ENCODE data around the gene TMEM207. TPM values are rescaled to one million over a fixed set of nuclear protein-coding genes. Genes with fewer than 3 reads are reported as not detected.
A peak's percentile ranks its signal among the peaks of the same experiment; 100 is the strongest.
"Not testable (repeated sequence)": the region's sequence is repeated elsewhere in the genome, so short reads cannot be mapped to it uniquely, and the experiment has no call there.

TMEM207 gene
- 10 to 100 TPM; 17.8 to 24.0 (median 20.3) TPM for polyA plus RNA-seq (ENCODE audit: insufficient read length in 3 of 3)
- long read RNA-seq, donor 1, transcript TMEM207-201 (5 exons, 1,448 nt), result major isoform, 5 of 5 reads
- long read RNA-seq, donor 1, partial matches to known transcripts, result 0 of 5 reads
- long read RNA-seq, donor 1, other reads (novel, unspliced or antisense), result 0 of 5 reads
- long read RNA-seq, donor 2, transcript TMEM207-201 (5 exons, 1,448 nt), result major isoform, 10 of 10 reads
- long read RNA-seq, donor 2, partial matches to known transcripts, result 0 of 10 reads
- long read RNA-seq, donor 2, other reads (novel, unspliced or antisense), result 0 of 10 reads
- long read RNA-seq, donor 3, partial matches to known transcripts, result 0 of 4 reads
- long read RNA-seq, donor 3, other reads (novel, unspliced or antisense), result 0 of 4 reads
- long read RNA-seq, donor 4, transcript TMEM207-201 (5 exons, 1,448 nt), result major isoform, 5 of 5 reads
- long read RNA-seq, donor 4, partial matches to known transcripts, result 0 of 5 reads
- long read RNA-seq, donor 4, other reads (novel, unspliced or antisense), result 0 of 5 reads
- long read RNA-seq, donor 5, partial matches to known transcripts, result 0 of 1 reads
- long read RNA-seq, donor 5, other reads (novel, unspliced or antisense), result 0 of 1 reads
- long read RNA-seq, donor 6, transcript TMEM207-201 (5 exons, 1,448 nt), result major isoform, 5 of 5 reads
- long read RNA-seq, donor 6, partial matches to known transcripts, result 0 of 5 reads
- long read RNA-seq, donor 6, other reads (novel, unspliced or antisense), result 0 of 5 reads
- long read RNA-seq, donor 7, transcript TMEM207-201 (5 exons, 1,448 nt), result major isoform, 6 of 6 reads
- long read RNA-seq, donor 7, partial matches to known transcripts, result 0 of 6 reads
- long read RNA-seq, donor 7, other reads (novel, unspliced or antisense), result 0 of 6 reads
- long read RNA-seq, donor 8, result 0 reads
- long read RNA-seq, donor 9, transcript TMEM207-201 (5 exons, 1,448 nt), result major isoform, 6 of 6 reads
- long read RNA-seq, donor 9, partial matches to known transcripts, result 0 of 6 reads
- long read RNA-seq, donor 9, other reads (novel, unspliced or antisense), result 0 of 6 reads
- long read RNA-seq, donor 10, transcript TMEM207-201 (5 exons, 1,448 nt), result major isoform, 11 of 11 reads
- long read RNA-seq, donor 10, partial matches to known transcripts, result 0 of 11 reads
- long read RNA-seq, donor 10, other reads (novel, unspliced or antisense), result 0 of 11 reads
- long read RNA-seq, donor 11, result 0 reads
- long read RNA-seq, donor 12, transcript TMEM207-201 (5 exons, 1,448 nt), result major isoform, 7 of 7 reads
- long read RNA-seq, donor 12, partial matches to known transcripts, result 0 of 7 reads
- long read RNA-seq, donor 12, other reads (novel, unspliced or antisense), result 0 of 7 reads
- long read RNA-seq, donor 13, partial matches to known transcripts, result 0 of 3 reads
- long read RNA-seq, donor 13, other reads (novel, unspliced or antisense), result 0 of 3 reads
- long read RNA-seq, donor 14, result 0 reads
- long read RNA-seq, donor 15, transcript TMEM207-201 (5 exons, 1,448 nt), result major isoform, 7 of 7 reads
- long read RNA-seq, donor 15, partial matches to known transcripts, result 0 of 7 reads
- long read RNA-seq, donor 15, other reads (novel, unspliced or antisense), result 0 of 7 reads
- long read RNA-seq, donor 16, partial matches to known transcripts, result 0 of 4 reads
- long read RNA-seq, donor 16, other reads (novel, unspliced or antisense), result 0 of 4 reads

GRCh38 chr3:190449801-190450200 lies at the start of gene TMEM207:
Gene TMEM207 (minus strand): TSS chr3:190449901. CDS start chr3:190449809, 92 bp downstream.
- DNase-seq, result no peak

- DNase-seq, result no peak
Observed at GRCh38 chr3:190499122-190499521, 49.4 kb upstream of the TMEM207 start.

GRCh38 chr3:190498293-190498692 lies 48.6 kb upstream of the TMEM207 start:
- DNase-seq, result no peak

- no peak for DNase-seq
Observed at GRCh38 chr3:190497811-190498210, 48.1 kb upstream of the TMEM207 start.

- no peak for DNase-seq
Observed at GRCh38 chr3:190496859-190497258, 47.2 kb upstream of the TMEM207 start.

- no peak for DNase-seq
Observed at GRCh38 chr3:190495796-190496195, 46.1 kb upstream of the TMEM207 start.

- no peak for DNase-seq
Observed at GRCh38 chr3:190495354-190495753, 45.7 kb upstream of the TMEM207 start.

GRCh38 chr3:190494907-190495306 lies 45.2 kb upstream of the TMEM207 start:
- no peak for DNase-seq

- DNase-seq, result no peak
Observed at GRCh38 chr3:190492966-190493365, 43.3 kb upstream of the TMEM207 start.

GRCh38 chr3:190492129-190492528 lies 42.4 kb upstream of the TMEM207 start:
- no peak for DNase-seq

GRCh38 chr3:190491533-190492054 lies 41.9 kb upstream of the TMEM207 start:
- no peak for DNase-seq

GRCh38 chr3:190486908-190487607 lies 37.4 kb upstream of the TMEM207 start:
- no peak for DNase-seq

- no peak for DNase-seq
Observed at GRCh38 chr3:190486533-190486864, 36.8 kb upstream of the TMEM207 start.

GRCh38 chr3:190485830-190486532 lies 36.3 kb upstream of the TMEM207 start:
- DNase-seq, result peak; percentile 38

- DNase-seq, result no peak
Observed at GRCh38 chr3:190481779-190482178, 32.1 kb upstream of the TMEM207 start.

GRCh38 chr3:190473261-190473660 lies 23.6 kb upstream of the TMEM207 start:
- DNase-seq, result not testable (repeated sequence)

GRCh38 chr3:190467922-190468321 lies 18.2 kb upstream of the TMEM207 start:
- no peak for DNase-seq

GRCh38 chr3:190458040-190458439 lies 8.3 kb upstream of the TMEM207 start:
- peak; percentile 28 for DNase-seq

- DNase-seq, result no peak
Observed at GRCh38 chr3:190456770-190457169, 7.1 kb upstream of the TMEM207 start.

- peak; percentile 28 for DNase-seq
Observed at GRCh38 chr3:190455828-190456227, 6.1 kb upstream of the TMEM207 start.
